ENCODE measurements around the gene TTLL10. TPM values are rescaled to one million over a fixed set of nuclear protein-coding genes. Genes with fewer than 3 reads are reported as not detected.

Gene TTLL10
- polyA plus RNA-seq, 1 of the 3 experiments (the other 2 are of a cell fraction): not detected

- TF ChIP-seq EZH2phosphoT487 (IDR thresholded peaks at IDR 0.05; ENCODE audit: borderline replicate concordance, low read depth) (no peak), EP300 (IDR thresholded peaks at IDR 0.05; ENCODE audit: borderline replicate concordance in 1 of 2, low read depth in 1 of 2, low read length in 1 of 2) (no peak), RXRA (IDR thresholded peaks at IDR 0.05; ENCODE audit: borderline replicate concordance, low read depth) (no peak), TAF1 (IDR thresholded peaks at IDR 0.05; ENCODE audit: borderline replicate concordance, low read depth, low read length) (no peak), SMC3 (IDR thresholded peaks at IDR 0.05; ENCODE audit: low read depth, low read length) (no peak), CTCF (IDR thresholded peaks at IDR 0.05) (no peak), POLR2AphosphoS5 (IDR thresholded peaks at IDR 0.05; ENCODE audit: low read depth, low read length) (no peak), JUND (IDR thresholded peaks at IDR 0.05) (no peak), USF2 (IDR thresholded peaks at IDR 0.05; ENCODE audit: borderline replicate concordance, low read depth, low read length) (no peak), NFIC (IDR thresholded peaks at IDR 0.05; ENCODE audit: borderline replicate concordance) (no peak), USF1 (IDR thresholded peaks at IDR 0.05; ENCODE audit: borderline replicate concordance, low read depth) (no peak)
- Histone ChIP-seq H3K79me2 (ENCODE audit: insufficient read depth) (no peaks in the 10 kb centered on the region), H3K27me3 (ENCODE audit: insufficient read depth) (no peaks in the 10 kb centered on the region), H3K36me3 (replicated peaks in 1 of 2; ENCODE audit: control insufficient read depth in 1 of 2, insufficient read depth in 2 of 2, low read length in 1 of 2) (no peaks in the 10 kb centered on the region), H4K20me1 (ENCODE audit: insufficient read depth) (no peaks in the 10 kb centered on the region), H2AFZ (ENCODE audit: low read depth) (no peak overlapping the region), H3K27ac (ENCODE audit: low read depth in 2 of 2, low read length in 1 of 2) (no peak overlapping the region), H3F3A (replicated peaks; ENCODE audit: insufficient read depth) (no peaks in the 10 kb centered on the region), H3K9me3 (no peaks in the 10 kb centered on the region), H3K4me3 (ENCODE audit: low read depth in 2 of 2, low read length in 1 of 2) (no peak overlapping the region), H3K4me1 (ENCODE audit: control insufficient read depth in 1 of 2, insufficient read depth in 2 of 2, low read depth in 1 of 2, low read length in 1 of 2) (peaks cover 0 to 18% of the 10 kb centered on the region in 2 experiments; a peak in 1 of 4 replicates), H3K9me2 (no peaks in the 10 kb centered on the region), H3K4me2 (no peak overlapping the region), H3K9ac (no peak overlapping the region)
- CTCF ChIA-PET: interaction anchor here (2.2 to 5.1 kb wide), 3 partner anchors 10 to 208 kb away, joined by 6 to 43 read pairs (median 12); no protein-coding TSS in a partner anchor
- WGBS (ENCODE audit: low lambda C conversion rate): 73% methylated on average over 10 of the region's 23 CpGs
- POLR2A ChIA-PET: no interaction called here
- DNase-seq: no peak
These were observed 67.3 kb downstream of the TTLL10 start for GRCh38 chr1:1240822-1241587.

- ChIA-PET CTCF (interaction anchor here (1.8 to 3.5 kb wide), 3 partner anchors 9 to 209 kb away, joined by 6 to 12 read pairs (median 12); no protein-coding TSS in a partner anchor), POLR2A (no interaction called here)
- TF ChIP-seq EP300 (IDR thresholded peaks at IDR 0.05; ENCODE audit: borderline replicate concordance in 1 of 2, low read depth in 1 of 2, low read length in 1 of 2): no peak
- no peak for TF ChIP-seq JUND (IDR thresholded peaks at IDR 0.05)
- TF ChIP-seq RFX5 (IDR thresholded peaks at IDR 0.05; ENCODE audit: low read length): no peak
- TF ChIP-seq FOXJ3 (CRISPR knock-in tag; IDR thresholded peaks at IDR 0.05): no peak
- no peak for TF ChIP-seq TAF1 (IDR thresholded peaks at IDR 0.05; ENCODE audit: borderline replicate concordance, low read depth, low read length)
- no peak for TF ChIP-seq EZH2phosphoT487 (IDR thresholded peaks at IDR 0.05; ENCODE audit: borderline replicate concordance, low read depth)
- no peaks in the 10 kb centered on the region for H3F3A ChIP-seq (replicated peaks; ENCODE audit: insufficient read depth)
- no peak overlapping the region for H2AFZ ChIP-seq (ENCODE audit: low read depth)
- no peak overlapping the region for H3K4me2 ChIP-seq
- no peaks in the 10 kb centered on the region for H3K9me3 ChIP-seq
- WGBS (ENCODE audit: low lambda C conversion rate): 76% methylated on average over 4 of the region's 26 CpGs
- H3K9me2 ChIP-seq: no peaks in the 10 kb centered on the region
- no peak overlapping the region for H3K9ac ChIP-seq
- no peak overlapping the region for H3K27ac ChIP-seq (ENCODE audit: low read depth in 2 of 2, low read length in 1 of 2)
- no peaks in the 10 kb centered on the region for H3K27me3 ChIP-seq (ENCODE audit: insufficient read depth)
- DNase-seq: no peak
- H4K20me1 ChIP-seq (ENCODE audit: insufficient read depth): no peaks in the 10 kb centered on the region
- H3K4me3 ChIP-seq (ENCODE audit: low read depth in 2 of 2, low read length in 1 of 2): no peak overlapping the region
- H3K79me2 ChIP-seq (ENCODE audit: insufficient read depth): no peaks in the 10 kb centered on the region
- H3K36me3 ChIP-seq (replicated peaks in 1 of 2; ENCODE audit: control insufficient read depth in 1 of 2, insufficient read depth in 2 of 2, low read length in 1 of 2): no peaks in the 10 kb centered on the region
- peaks cover 0 to 18% of the 10 kb centered on the region in 2 experiments; a peak in 1 of 4 replicates for H3K4me1 ChIP-seq (ENCODE audit: control insufficient read depth in 1 of 2, insufficient read depth in 2 of 2, low read depth in 1 of 2, low read length in 1 of 2)
These were observed 68.0 kb downstream of the TTLL10 start for GRCh38 chr1:1241588-1242219.

Measured in SK-N-SH (cell line).